ENCODE results near the gene PRKCE. TPM values are rescaled to one million over a fixed set of nuclear protein-coding genes. Genes with fewer than 3 reads are reported as not detected.

The PRKCE gene
- total and polyA plus RNA-seq, 2 donors (not counting 3 experiments of a cell fraction or from before 2014, with no cell fraction given), result 27.9 to 33.9 TPM

- H3K27ac ChIP-seq (ENCODE audit: insufficient read depth, low read depth, low read length), result no peak overlapping the region
- H3K9ac ChIP-seq (replicated peaks; ENCODE audit: extremely low read depth, insufficient read depth, low read length), result no peak overlapping the region
- no peak overlapping the region for H3K4me2 ChIP-seq (ENCODE audit: insufficient read depth, low read length)
- intact Hi-C loops (cut with micrococcal nuclease) (no loop called here), dilution Hi-C loops (cut with MboI; ENCODE audit: extremely low pct_ligation_motif_present, low sequenced_read_pairs) (no loop called here)
- TF ChIP-seq POLR2AphosphoS5 (IDR thresholded peaks at IDR 0.05; ENCODE audit: insufficient read depth, low read depth, low read length), result no peak
- TF ChIP-seq MAX (IDR thresholded peaks at IDR 0.05; ENCODE audit: insufficient read depth, insufficient read length), result no peak
- no peak for TF ChIP-seq FOS (IDR thresholded peaks at IDR 0.05; ENCODE audit: borderline replicate concordance, insufficient read depth, low read length)
- TF ChIP-seq JUN (IDR thresholded peaks at IDR 0.05; ENCODE audit: borderline replicate concordance, insufficient read depth, insufficient read length, low read depth), result no peak
- no peak for TF ChIP-seq EZH2 (IDR thresholded peaks at IDR 0.05; ENCODE audit: borderline replicate concordance, low read depth, low read length, severe bottlenecking)
- TF ChIP-seq GATA2 (IDR thresholded peaks at IDR 0.05; ENCODE audit: insufficient read depth, insufficient read length, low read depth, low read length), result no peak
- no peak for TF ChIP-seq CTCF (IDR thresholded peaks at IDR 0.05; ENCODE audit: extremely low read depth in 1 of 2, insufficient read depth in 1 of 2, low read depth in 1 of 2, low read length in 2 of 2)
- no peak for TF ChIP-seq MYC (IDR thresholded peaks at IDR 0.05; ENCODE audit: low read depth, low read length)
- no peak for TF ChIP-seq POLR2A (IDR thresholded peaks at IDR 0.05; ENCODE audit: low read depth, low read length)
- H4K20me1 ChIP-seq (replicated peaks; ENCODE audit: control insufficient read depth, extremely low read depth, insufficient read depth, low read length), result no peaks in the 10 kb centered on the region
- H3K9me3 ChIP-seq (replicated peaks; ENCODE audit: control insufficient read depth, insufficient read depth, low read length), result no peaks in the 10 kb centered on the region
- H3K27me3 ChIP-seq (ENCODE audit: control insufficient read depth in 2 of 2, insufficient read depth in 2 of 2, low read length in 2 of 2), result no peaks in the 10 kb centered on the region
- ChIA-PET POLR2A (no interaction called here), CTCF (interaction anchor here (1.1 kb wide), 1 partner anchor 9 kb away, joined by 4 read pairs; no protein-coding TSS in a partner anchor)
- H3K9me1 ChIP-seq (replicated peaks; ENCODE audit: control insufficient read depth, extremely low read depth, insufficient read depth, low read length), result no peaks in the 10 kb centered on the region
- H3K79me2 ChIP-seq (ENCODE audit: control insufficient read depth, insufficient read depth, low read length), result no peaks in the 10 kb centered on the region
- H3K4me3 ChIP-seq (replicated peaks in 1 of 3; ENCODE audit: insufficient read depth in 1 of 3, low read depth in 1 of 3, low read length in 3 of 3), result no peak overlapping the region
- no peak for DNase-seq (ENCODE audit: low read depth, low spot score)
- H2AFZ ChIP-seq (ENCODE audit: low read depth, low read length), result no peak overlapping the region
- peaks cover 22% of the 10 kb centered on the region for H3K4me1 ChIP-seq (ENCODE audit: control insufficient read depth, extremely low read depth, insufficient read depth, low read length)
- FAIRE-seq, result no peak
- no peaks in the 10 kb centered on the region for H3K36me3 ChIP-seq (ENCODE audit: control insufficient read depth in 2 of 2, extremely low read depth in 1 of 2, insufficient read depth in 2 of 2, low read length in 2 of 2)
- BruUV-seq (replicated peaks), result no TSS peak
Measured at GRCh38 chr2:46227022-46227421, 575.5 kb downstream of the PRKCE start.
